GM18861 (cell line): ENCODE results near the gene SMARCD1.
"Not testable (repeated sequence)": the region's sequence is repeated elsewhere in the genome, so short reads cannot be mapped to it uniquely, and the experiment has no call there.

Experiments
- ATAC-seq: cut with Tn5 transposase; IDR thresholded peaks from one replicate; pipeline ENCODE4 v1.9.1; 2021; ENCODE audit not compliant: unreplicated experiment

The SMARCD1 gene

GRCh38 chr12:50129290-50129689, 44.1 kb downstream of the SMARCD1 start:
- no peak for ATAC-seq

GRCh38 chr12:50132505-50133135, 47.5 kb downstream of the SMARCD1 start:
- no peak for ATAC-seq

- no peak for ATAC-seq
These were observed 57.9 kb downstream of the SMARCD1 start for GRCh38 chr12:50142993-50143392.

GRCh38 chr12:50145439-50145838, 60.3 kb downstream of the SMARCD1 start:
- ATAC-seq = no peak

GRCh38 chr12:50147281-50147680, 62.1 kb downstream of the SMARCD1 start:
- ATAC-seq = no peak

- ATAC-seq = not testable (repeated sequence)
These were observed 62.9 kb downstream of the SMARCD1 start for GRCh38 chr12:50148011-50148410.

GRCh38 chr12:50149311-50149710, 64.2 kb downstream of the SMARCD1 start:
- no peak for ATAC-seq
